Activated CD4-positive, alpha-beta memory T cell treated with anti-CD3 and anti-CD28 coated beads, Interleukin-2, amount 10 ng/mL, durations not matched to agents 7 days and 5 days (primary cell): ENCODE data around the gene PELI3. TPM values are rescaled to one million over a fixed set of nuclear protein-coding genes. Genes with fewer than 3 reads are reported as not detected.

ENCODE experiments used
- CTCF ChIA-PET: fragments of 350-600 bp; sonication (Branson Sonifier 250); formaldehyde crosslinking; loops from one replicate; lab custom pipeline; 2021; ENCODE audit warnings: antibody characterized with exemption, inconsistent platforms; lab: Charles Lee
- POLR2A ChIA-PET: fragments of 350-600 bp; sonication (Branson Sonifier 250); formaldehyde crosslinking; loops from one replicate; lab custom pipeline; 2021; ENCODE audit warnings: antibody characterized with exemption; lab: Charles Lee
- DNase-seq: peaks from one replicate; pipeline ENCODE4 v3.0.0-alpha.2; 2020
- H3K27ac Mint-ChIP-seq: one replicate; pipeline ENCODE4 v1.8.0; 2021; ENCODE audit warnings: mild to moderate bottlenecking, mixed read lengths
- H3K27me3 Mint-ChIP-seq: one replicate; pipeline ENCODE4 v1.8.0; 2021; ENCODE audit warnings: mixed read lengths
- H3K36me3 Mint-ChIP-seq: one replicate; pipeline ENCODE4 v1.8.0; 2021; ENCODE audit warnings: low read depth, mixed read lengths
- H3K4me1 Mint-ChIP-seq: one replicate; pipeline ENCODE4 v1.8.0; 2021; ENCODE audit warnings: mixed read lengths
- H3K4me3 Mint-ChIP-seq: one replicate; pipeline ENCODE4 v1.8.0; 2021; ENCODE audit warnings: mild to moderate bottlenecking, mixed read lengths
- H3K9me3 Mint-ChIP-seq: one replicate; pipeline ENCODE4 v1.8.0; 2021; ENCODE audit warnings: mixed read lengths
- total RNA-seq, 2 experiments: library from RNA; stranded (reverse); gene quantifications; one replicate each; pipeline ENCODE4 v1.2.3, GENCODE V29; 2021

The PELI3 gene
- total RNA-seq, 2 experiments from 2014 or later, result 6.8 to 7.5 TPM

DNA sequence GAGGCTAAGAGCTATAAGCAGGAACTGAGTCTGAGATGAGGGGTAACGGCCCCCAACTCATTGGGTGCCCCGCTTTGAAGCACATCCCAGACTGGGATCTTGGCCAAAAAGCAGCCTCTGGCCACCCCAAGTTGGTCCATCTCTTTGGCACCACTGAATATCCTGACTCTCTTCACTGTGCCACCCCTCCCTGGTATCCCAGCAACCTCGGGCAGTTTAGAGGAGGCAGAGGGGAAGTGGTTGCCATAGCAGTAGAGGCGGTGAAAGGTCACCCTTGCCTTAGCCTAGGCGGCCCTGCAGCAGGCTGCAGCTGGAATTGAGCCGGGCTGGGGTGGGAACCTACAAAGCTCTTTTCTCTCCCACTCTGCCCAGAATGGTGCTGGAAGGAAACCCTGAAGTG, 1.1 kb downstream of the PELI3 start:
- Mint-ChIP-seq H3K4me3 (peak overlapping the region; percentile 87), H3K4me1 (peaks cover 30% of the 10 kb centered on the region), H3K27me3 (no peaks in the 10 kb centered on the region), H3K27ac (no peak overlapping the region), H3K9me3 (no peaks in the 10 kb centered on the region), H3K36me3 (no peaks in the 10 kb centered on the region)
- ChIA-PET POLR2A (interaction anchor here (0.6 to 4.5 kb wide), 5 partner anchors 12 to 1804 kb away, joined by 3 to 28 read pairs (median 6); partner anchors contain the start of genes C11orf24, DPP3, MRPL11 and RBM14), CTCF (interaction anchor here (1.0 to 5.9 kb wide), 5 partner anchors 11 to 210 kb away, joined by 5 to 37 read pairs (median 7); partner anchors contain the start of genes DPP3, MRPL11 and RBM4B)
- DNase-seq, result peak; percentile 47

DNA sequence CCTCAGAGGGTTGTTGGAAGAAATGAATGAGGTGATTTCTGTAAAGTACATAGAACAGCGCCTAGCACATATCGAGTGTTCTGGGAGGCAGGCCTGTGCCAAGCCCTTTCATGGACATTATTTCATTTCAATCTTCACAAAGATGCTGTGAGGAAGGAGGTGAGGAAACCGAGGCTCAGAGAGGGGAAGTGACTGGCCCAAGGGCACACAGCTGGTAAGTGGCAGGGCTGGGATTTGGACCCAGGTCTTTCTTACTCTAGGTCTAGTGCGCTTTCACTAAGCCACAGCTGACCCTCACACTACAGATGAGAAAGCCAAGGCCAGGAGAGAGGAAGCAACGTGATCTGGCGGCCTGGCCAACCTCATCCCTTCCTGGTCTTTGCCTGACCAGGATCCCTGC, 2.0 kb downstream of the PELI3 start:
- Mint-ChIP-seq H3K27me3 (no peaks in the 10 kb centered on the region), H3K4me1 (peaks cover 22% of the 10 kb centered on the region), H3K4me3 (peak overlapping the region; percentile 11), H3K9me3 (no peaks in the 10 kb centered on the region), H3K36me3 (no peaks in the 10 kb centered on the region), H3K27ac (no peak overlapping the region)
- ChIA-PET POLR2A (interaction anchor here (1.5 to 4.5 kb wide), 3 partner anchors 11 to 209 kb away, joined by 6 to 28 read pairs (median 6); partner anchors contain the start of genes DPP3, MRPL11 and RBM4B), CTCF (interaction anchor here (0.6 to 5.9 kb wide), 6 partner anchors 10 to 605 kb away, joined by 3 to 37 read pairs (median 5); partner anchors contain the start of gene DPP3)
- no peak for DNase-seq

- H3K9me3 Mint-ChIP-seq, result no peaks in the 10 kb centered on the region
- no peak for DNase-seq
- no peaks in the 10 kb centered on the region for H3K36me3 Mint-ChIP-seq
- no peak overlapping the region for H3K4me3 Mint-ChIP-seq
- ChIA-PET POLR2A (interaction anchor here (2.5 to 4.5 kb wide), 2 partner anchors 10 to 208 kb away, joined by 6 to 28 read pairs; partner anchors contain the start of genes DPP3 and RBM4B), CTCF (interaction anchor here (1.6 to 5.9 kb wide), 3 partner anchors 10 to 84 kb away, joined by 3 to 37 read pairs (median 6); partner anchors contain the start of gene DPP3)
- H3K4me1 Mint-ChIP-seq, result peaks cover 22% of the 10 kb centered on the region
- H3K27me3 Mint-ChIP-seq, result no peaks in the 10 kb centered on the region
- no peak overlapping the region for H3K27ac Mint-ChIP-seq
These were observed 2.7 kb downstream of the PELI3 start for GRCh38 chr11:66469441-66469840.

GRCh38 chr11:66470015-66470414, 3.3 kb downstream of the PELI3 start:
- peaks cover 22% of the 10 kb centered on the region for H3K4me1 Mint-ChIP-seq
- CTCF ChIA-PET, result interaction anchor here (1.6 to 5.9 kb wide), 2 partner anchors 9 to 84 kb away, joined by 3 to 37 read pairs; partner anchors contain the start of gene DPP3

GRCh38 chr11:66471142-66471541, 4.4 kb downstream of the PELI3 start:
- no peak overlapping the region for H3K4me3 Mint-ChIP-seq
- no peaks in the 10 kb centered on the region for H3K27me3 Mint-ChIP-seq
- peaks cover 18% of the 10 kb centered on the region for H3K4me1 Mint-ChIP-seq
- ChIA-PET POLR2A (interaction anchor here (0.6 to 4.5 kb wide), 3 partner anchors 8 to 259 kb away, joined by 3 to 28 read pairs (median 4); partner anchors contain the start of genes BBS1 and DPP3), CTCF (interaction anchor here (0.7 to 5.9 kb wide), 3 partner anchors 8 to 63 kb away, joined by 3 to 37 read pairs (median 3); partner anchors contain the start of genes DPP3 and MRPL11)
- H3K36me3 Mint-ChIP-seq, result no peaks in the 10 kb centered on the region
- no peaks in the 10 kb centered on the region for H3K9me3 Mint-ChIP-seq
- DNase-seq, result no peak
- no peak overlapping the region for H3K27ac Mint-ChIP-seq

More at GRCh38 chr11:66470015-66470414, 3.3 kb downstream of the PELI3 start:
- H3K9me3 Mint-ChIP-seq, result no peaks in the 10 kb centered on the region
- H3K27me3 Mint-ChIP-seq, result no peaks in the 10 kb centered on the region
- H3K36me3 Mint-ChIP-seq, result no peaks in the 10 kb centered on the region
- H3K27ac Mint-ChIP-seq, result no peak overlapping the region
- no peak overlapping the region for H3K4me3 Mint-ChIP-seq
- DNase-seq, result no peak
- POLR2A ChIA-PET, result interaction anchor here (1.6 to 4.5 kb wide), 3 partner anchors 10 to 208 kb away, joined by 4 to 28 read pairs (median 6); partner anchors contain the start of genes BBS1, DPP3 and RBM4B

DNA sequence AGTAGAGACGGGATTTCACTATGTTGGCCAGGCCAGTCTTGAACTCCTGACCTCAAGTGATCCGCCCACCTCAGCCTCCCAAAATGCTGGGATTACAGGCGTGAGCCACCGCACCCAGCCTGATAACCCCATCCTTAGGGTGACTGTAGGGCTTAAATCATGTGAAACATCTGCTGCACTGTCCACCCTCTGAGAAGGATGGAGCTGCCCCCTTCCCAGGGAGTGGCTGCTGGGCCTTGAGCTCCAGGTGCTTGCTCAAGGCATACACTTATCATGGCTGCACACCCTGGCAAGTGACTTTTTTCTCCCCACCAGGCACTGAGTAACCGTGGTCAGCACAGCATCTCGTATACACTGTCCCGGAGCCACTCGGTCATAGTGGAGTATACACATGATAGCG, 5.3 kb downstream of the PELI3 start:
- Mint-ChIP-seq H3K36me3 (no peaks in the 10 kb centered on the region), H3K4me3 (no peak overlapping the region), H3K27me3 (no peaks in the 10 kb centered on the region), H3K4me1 (peaks cover 13% of the 10 kb centered on the region), H3K9me3 (no peaks in the 10 kb centered on the region), H3K27ac (no peak overlapping the region)
- CTCF ChIA-PET, result interaction anchor here (0.7 to 1.8 kb wide), 2 partner anchors 33 to 64 kb away, joined by 3 read pairs; partner anchors contain the start of gene MRPL11
- POLR2A ChIA-PET, result interaction anchor here (4.5 kb wide), 1 partner anchor 8 kb away, joined by 28 read pairs; the partner anchor contains the start of gene DPP3
- no peak for DNase-seq

- ChIA-PET CTCF (no interaction called here), POLR2A (no interaction called here)
- H3K9me3 Mint-ChIP-seq, result no peaks in the 10 kb centered on the region
- H3K4me1 Mint-ChIP-seq, result peaks cover 6% of the 10 kb centered on the region
- no peak for DNase-seq
- no peak overlapping the region for H3K27ac Mint-ChIP-seq
- no peaks in the 10 kb centered on the region for H3K36me3 Mint-ChIP-seq
- no peak overlapping the region for H3K4me3 Mint-ChIP-seq
- no peaks in the 10 kb centered on the region for H3K27me3 Mint-ChIP-seq
These were observed 6.5 kb downstream of the PELI3 start for GRCh38 chr11:66473167-66473566.

DNA sequence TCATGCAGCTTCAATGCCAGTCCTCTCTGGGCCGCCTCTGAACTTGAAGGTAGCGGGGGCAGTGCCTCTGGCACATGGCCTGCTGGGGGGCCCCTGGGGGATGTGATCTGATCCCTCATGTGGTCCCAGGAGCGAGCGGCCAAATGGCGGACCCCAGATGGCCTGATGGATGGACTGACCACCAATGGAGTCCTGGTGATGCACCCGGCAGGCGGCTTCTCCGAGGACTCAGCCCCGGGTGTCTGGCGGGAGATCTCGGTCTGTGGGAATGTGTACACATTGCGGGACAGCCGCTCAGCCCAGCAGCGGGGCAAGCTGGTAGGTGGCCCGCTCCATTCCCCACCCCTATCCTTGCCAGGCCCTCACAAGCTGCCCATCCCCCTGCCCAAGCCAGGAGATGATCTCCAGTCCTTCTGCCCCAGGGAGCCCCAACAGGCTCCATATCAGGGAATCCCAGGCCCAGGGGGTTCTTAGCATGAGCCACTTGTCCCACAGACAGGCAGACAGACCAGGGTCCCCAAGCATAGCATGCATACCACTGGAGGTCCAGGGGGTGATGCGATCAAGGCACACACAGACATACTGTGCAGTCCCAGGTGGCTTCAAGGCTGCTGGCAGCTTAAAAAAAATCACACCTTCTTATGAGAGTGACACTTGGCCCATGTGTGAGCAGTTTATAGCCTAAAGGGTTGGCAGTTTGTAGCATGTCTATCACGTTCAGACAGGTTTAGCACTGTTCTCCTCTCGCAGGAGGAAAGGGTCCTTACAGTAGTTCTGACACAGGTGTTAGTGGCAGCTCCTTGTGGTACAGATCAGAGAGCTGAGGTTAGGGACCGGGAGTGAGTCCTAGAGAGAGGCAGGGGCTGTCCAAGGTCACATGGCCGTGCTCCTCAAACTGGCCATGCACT, 7.2 kb downstream of the PELI3 start:
- Mint-ChIP-seq H3K27ac (no peak overlapping the region), H3K9me3 (no peaks in the 10 kb centered on the region), H3K36me3 (no peaks in the 10 kb centered on the region), H3K4me3 (no peak overlapping the region), H3K27me3 (no peaks in the 10 kb centered on the region), H3K4me1 (peaks cover 5% of the 10 kb centered on the region)
- ChIA-PET CTCF (no interaction called here), POLR2A (no interaction called here)
- DNase-seq, result no peak

DNA sequence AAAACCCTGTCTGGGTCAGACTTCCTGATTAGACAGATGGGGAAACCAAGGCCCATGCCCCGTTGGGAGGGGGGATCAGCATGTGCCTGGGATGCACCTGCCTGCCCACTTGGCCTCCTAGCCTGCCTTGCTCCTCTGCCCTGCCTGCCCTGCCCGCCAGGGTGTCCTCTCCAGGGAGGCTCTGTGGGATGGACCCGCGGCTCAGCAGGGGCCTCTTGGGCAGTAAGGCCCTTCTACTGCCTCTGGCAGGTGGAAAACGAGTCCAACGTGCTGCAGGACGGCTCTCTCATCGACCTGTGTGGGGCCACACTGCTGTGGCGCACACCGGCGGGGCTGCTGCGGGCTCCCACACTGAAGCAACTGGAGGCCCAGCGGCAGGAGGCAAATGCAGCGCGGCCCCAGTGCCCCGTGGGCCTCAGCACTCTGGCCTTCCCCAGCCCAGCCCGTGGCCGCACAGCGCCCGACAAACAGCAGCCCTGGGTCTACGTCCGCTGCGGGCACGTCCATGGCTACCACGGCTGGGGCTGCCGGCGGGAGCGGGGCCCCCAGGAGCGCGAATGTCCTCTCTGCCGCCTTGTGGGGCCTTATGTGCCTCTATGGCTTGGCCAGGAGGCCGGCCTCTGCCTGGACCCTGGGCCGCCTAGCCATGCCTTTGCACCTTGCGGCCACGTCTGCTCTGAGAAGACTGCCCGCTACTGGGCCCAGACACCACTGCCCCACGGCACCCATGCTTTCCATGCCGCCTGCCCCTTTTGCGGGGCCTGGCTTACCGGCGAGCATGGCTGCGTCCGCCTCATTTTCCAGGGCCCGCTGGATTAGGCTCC, 8.9 kb downstream of the PELI3 start:
- POLR2A ChIA-PET, result no interaction called here
- H3K27me3 Mint-ChIP-seq, result no peaks in the 10 kb centered on the region
- no peak overlapping the region for H3K27ac Mint-ChIP-seq
- no peak for DNase-seq
- H3K36me3 Mint-ChIP-seq, result no peaks in the 10 kb centered on the region
- CTCF ChIA-PET, result no interaction called here
- H3K4me3 Mint-ChIP-seq, result no peak overlapping the region
- H3K9me3 Mint-ChIP-seq, result no peaks in the 10 kb centered on the region
- H3K4me1 Mint-ChIP-seq, result peaks cover 11% of the 10 kb centered on the region

DNA sequence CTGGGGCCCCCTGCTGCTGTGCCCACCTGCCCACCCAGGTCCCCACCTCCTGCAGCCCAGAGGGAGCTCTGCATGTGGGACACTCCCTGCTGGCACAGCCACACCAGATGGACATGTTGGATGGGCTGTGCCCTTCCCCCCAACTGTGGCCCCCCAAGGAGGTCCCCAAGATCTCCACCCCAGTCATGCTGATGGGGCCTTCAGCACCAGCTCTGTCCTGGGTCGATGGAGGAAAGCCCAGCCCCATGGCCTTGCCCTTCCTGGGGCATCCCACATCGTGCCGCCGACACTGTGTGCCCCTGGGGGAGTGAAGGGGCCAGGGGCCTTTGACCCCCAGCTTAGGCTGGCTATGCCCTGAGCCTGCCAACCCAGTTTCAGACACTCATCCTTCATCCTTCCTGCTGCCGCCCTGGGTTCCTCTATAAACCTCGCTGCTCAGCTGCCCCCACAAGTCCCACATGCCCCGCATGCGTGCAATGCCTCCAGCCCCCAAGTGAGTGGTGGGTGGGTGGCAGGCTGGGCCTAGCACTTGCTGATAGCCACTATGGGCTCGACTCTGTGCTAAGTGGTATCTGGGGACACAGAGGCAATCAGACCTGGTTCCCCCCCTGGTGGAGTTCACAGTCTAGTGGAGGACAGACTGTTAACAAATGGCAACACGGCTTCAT, 9.6 kb downstream of the PELI3 start:
- Mint-ChIP-seq H3K9me3 (no peaks in the 10 kb centered on the region), H3K36me3 (no peaks in the 10 kb centered on the region), H3K27me3 (no peaks in the 10 kb centered on the region), H3K4me3 (no peak overlapping the region), H3K27ac (no peak overlapping the region), H3K4me1 (peaks cover 17% of the 10 kb centered on the region)
- no peak for DNase-seq
- ChIA-PET CTCF (no interaction called here), POLR2A (no interaction called here)

DNA sequence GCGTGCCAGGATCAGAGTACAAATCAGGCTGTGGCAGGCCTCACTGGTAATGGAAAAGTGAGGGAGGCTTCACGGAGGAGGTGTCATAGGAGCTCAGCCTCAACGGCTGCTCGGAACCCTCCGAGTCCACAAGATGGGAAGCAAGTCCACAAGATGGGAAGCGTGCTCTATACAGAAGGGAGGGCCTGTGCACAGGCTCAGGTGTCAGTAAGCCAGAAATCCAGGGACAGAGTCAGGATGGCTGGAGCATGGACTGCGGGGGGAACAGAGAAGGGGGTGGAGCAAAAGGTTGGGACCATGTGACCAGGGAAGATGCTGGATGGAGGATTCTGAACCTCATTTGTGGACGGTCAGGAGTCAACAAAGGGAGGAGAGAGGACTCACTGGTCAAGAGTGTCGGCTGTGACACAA, 10.1 kb downstream of the PELI3 start:
- Mint-ChIP-seq H3K4me1 (peaks cover 19% of the 10 kb centered on the region), H3K27me3 (no peaks in the 10 kb centered on the region), H3K4me3 (no peak overlapping the region), H3K9me3 (no peaks in the 10 kb centered on the region), H3K27ac (no peak overlapping the region), H3K36me3 (no peaks in the 10 kb centered on the region)
- ChIA-PET CTCF (interaction anchor here (0.6 kb wide), 1 partner anchor 31 kb away, joined by 3 read pairs; no protein-coding TSS in a partner anchor), POLR2A (no interaction called here)
- DNase-seq, result no peak
